Measurements from ENCODE around the gene GLS.
"Not testable (repeated sequence)": the region's sequence is repeated elsewhere in the genome, so short reads cannot be mapped to it uniquely, and the experiment has no call there.

GLS gene

DNA sequence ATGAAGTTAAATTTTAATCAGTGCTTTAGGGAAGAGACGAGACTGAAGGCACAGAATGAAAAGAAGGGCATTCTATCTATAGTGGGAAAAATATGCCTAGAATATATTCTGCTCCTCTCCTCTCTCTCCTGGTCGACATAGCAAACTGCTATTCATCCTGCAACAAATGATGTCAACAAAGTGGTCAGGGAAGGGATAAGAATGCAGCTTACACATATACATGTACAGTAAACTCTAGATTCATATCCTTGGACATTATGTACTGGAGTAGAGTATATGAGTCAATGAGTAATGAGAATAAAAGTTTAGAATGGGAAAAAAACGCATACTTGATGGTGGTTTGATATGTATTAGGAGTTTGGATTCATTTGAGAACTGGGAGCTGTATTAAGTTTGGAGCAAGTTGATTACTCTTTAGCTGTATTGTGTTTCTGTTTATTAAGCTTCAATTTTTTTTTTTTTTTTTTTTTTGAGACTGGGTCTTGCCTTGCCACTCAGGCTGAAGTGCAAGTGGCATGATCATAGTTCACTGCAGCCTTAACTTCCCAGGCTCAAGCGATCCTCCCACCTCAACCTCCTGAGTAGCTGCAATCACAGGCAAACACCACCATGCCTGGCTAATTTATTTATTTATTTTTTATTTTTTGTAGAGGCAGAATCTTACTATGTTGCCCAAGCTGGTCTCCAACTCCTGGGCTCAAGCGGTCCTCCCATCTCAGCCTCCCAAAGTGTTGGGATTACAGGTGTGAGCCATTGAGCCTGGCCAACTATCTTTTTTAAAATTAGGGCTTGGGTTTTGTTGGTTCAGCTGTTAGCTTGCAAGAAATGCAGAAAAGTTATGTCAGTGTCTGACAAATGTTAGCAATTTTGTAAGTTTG lies 79.5 kb downstream of the GLS start:
- H3K4me3 ChIP-seq (ENCODE audit: low read depth, low read length), result no peak overlapping the region
- TF ChIP-seq CTCF (IDR thresholded peaks at IDR 0.05; ENCODE audit: insufficient read depth, low read depth, low read length, missing control alignments), result no peak
- DNase-seq (ENCODE audit: low read depth), result no peak

GRCh38 chr2:190961117-190961516 lies 80.5 kb downstream of the GLS start:
- DNase-seq (ENCODE audit: low read depth); H3K4me3 ChIP-seq (ENCODE audit: low read depth, low read length): not testable (repeated sequence)

GRCh38 chr2:190961918-190962487 lies 81.4 kb downstream of the GLS start:
- no peak for TF ChIP-seq CTCF (IDR thresholded peaks at IDR 0.05; ENCODE audit: insufficient read depth, low read depth, low read length, missing control alignments)
- DNase-seq (ENCODE audit: low read depth), result no peak

DNA sequence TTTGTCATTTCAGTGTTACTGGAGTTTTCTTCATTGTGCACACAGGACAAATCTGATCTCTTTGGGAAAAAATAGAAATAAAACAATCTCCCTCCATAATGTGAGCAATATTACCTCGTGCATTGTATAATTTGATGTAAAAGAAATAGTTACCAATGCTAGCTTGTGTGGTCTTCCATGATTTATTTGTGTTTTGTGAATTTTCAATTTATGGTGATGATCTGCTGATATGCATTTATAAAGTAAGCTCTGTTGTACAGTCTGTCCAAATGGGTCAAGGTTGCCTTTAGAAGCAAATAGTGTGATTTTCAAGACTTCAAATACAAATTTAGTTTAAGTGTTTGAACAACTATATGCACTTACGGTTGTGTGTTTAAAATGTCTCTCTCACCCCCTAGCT lies 82.5 kb downstream of the GLS start:
- no peak overlapping the region for H3K4me3 ChIP-seq (ENCODE audit: low read depth, low read length)
- DNase-seq (ENCODE audit: low read depth), result no peak
- no peak for TF ChIP-seq CTCF (IDR thresholded peaks at IDR 0.05; ENCODE audit: insufficient read depth, low read depth, low read length, missing control alignments)

More at GRCh38 chr2:190961918-190962487, 81.4 kb downstream of the GLS start:
- H3K4me3 ChIP-seq (ENCODE audit: low read depth, low read length), result no peak overlapping the region

DNA sequence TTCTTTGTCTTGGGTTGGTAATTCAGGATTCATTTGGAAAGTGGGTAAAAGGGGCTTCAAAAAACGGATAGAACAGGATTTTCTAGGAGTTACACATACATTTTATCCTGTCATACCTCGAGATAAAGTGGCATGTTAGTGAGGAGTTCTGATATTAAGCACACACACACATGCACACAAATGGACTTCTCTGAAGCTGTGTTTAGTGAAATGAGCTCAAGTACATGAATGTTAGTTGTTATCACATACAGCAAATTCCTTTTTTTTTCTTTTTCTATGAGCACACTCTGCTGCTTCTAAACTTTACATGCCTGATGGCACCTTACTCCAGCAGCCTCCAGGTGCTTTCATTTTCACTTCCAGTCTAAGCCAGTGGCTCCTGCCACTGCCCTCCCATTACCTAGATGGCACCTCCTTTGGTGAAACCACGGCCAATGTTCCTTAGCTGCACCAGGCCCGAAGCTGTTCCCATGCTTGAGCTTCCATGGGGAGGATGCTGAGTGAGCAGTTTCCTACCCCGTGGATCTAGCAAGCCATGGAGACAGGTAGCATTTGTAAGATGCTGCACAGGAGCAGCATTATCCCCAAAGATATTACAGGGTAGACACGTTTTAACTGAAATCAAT lies 83.7 kb downstream of the GLS start:
- H3K4me3 ChIP-seq (ENCODE audit: low read depth, low read length), result no peak overlapping the region
- no peak for TF ChIP-seq CTCF (IDR thresholded peaks at IDR 0.05; ENCODE audit: insufficient read depth, low read depth, low read length, missing control alignments)
- DNase-seq (ENCODE audit: low read depth), result peak; percentile 43

GRCh38 chr2:190965580-190966222 lies 85.1 kb downstream of the GLS start:
- H3K4me3 ChIP-seq (ENCODE audit: low read depth, low read length), result no peak overlapping the region
- no peak for TF ChIP-seq CTCF (IDR thresholded peaks at IDR 0.05; ENCODE audit: insufficient read depth, low read depth, low read length, missing control alignments)
- no peak for DNase-seq (ENCODE audit: low read depth)

DNA sequence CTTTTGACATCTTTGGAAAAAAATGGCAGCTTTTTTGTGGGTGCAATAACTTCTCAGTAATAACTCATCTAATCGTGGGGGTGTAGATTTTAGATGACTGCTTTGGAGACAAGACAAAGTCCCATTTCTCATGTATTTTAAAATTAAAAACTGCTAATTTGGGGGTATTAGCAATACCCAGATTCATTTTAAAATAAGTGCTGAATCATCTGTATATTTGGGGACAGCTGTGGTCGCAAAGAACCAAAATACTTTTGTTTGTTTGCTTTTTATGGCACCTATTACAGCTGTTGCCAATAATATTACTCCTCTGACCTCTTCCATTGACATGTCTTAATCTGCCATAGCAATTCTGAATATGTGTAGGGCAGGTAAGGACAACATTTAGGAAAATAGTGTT lies 87.9 kb downstream of the GLS start:
- DNase-seq (ENCODE audit: low read depth), result no peak
- no peak for TF ChIP-seq CTCF (IDR thresholded peaks at IDR 0.05; ENCODE audit: insufficient read depth, low read depth, low read length, missing control alignments)
- H3K4me3 ChIP-seq (ENCODE audit: low read depth, low read length), result no peak overlapping the region

Measured in GM12865 (cell line).